Endothelial cell of umbilical vein (primary cell): ENCODE data around the gene LCMT2.

Experiments used
- CTCF ChIP-seq, 2 donors: IDR thresholded peaks; 1 replicate in 1 of 2; 2 replicates in 1 of 2; pipeline ENCODE4 v1.5.1; 2011; ENCODE audit warnings: low read length in 2 of 2, mild to moderate bottlenecking in 2 of 2, moderate library complexity in 2 of 2, control low read depth in 1 of 2, inconsistent platforms in 1 of 2, low read depth in 1 of 2; ENCODE audit not compliant: insufficient read depth in 1 of 2; ENCODE audit errors: extremely low read depth in 1 of 2
- EZH2 ChIP-seq: IDR thresholded peaks from 2 replicates; pipeline ENCODE4 v1.6.1; 2012; ENCODE audit warnings: borderline replicate concordance, low read depth, mild to moderate bottlenecking, moderate library complexity, low read length, inconsistent platforms; ENCODE audit not compliant: severe bottlenecking
- FOS ChIP-seq: IDR thresholded peaks from 2 replicates; pipeline ENCODE4 v1.6.1; 2011; ENCODE audit warnings: mild to moderate bottlenecking, low read length, moderate library complexity, borderline replicate concordance; ENCODE audit not compliant: insufficient read depth
- GATA2 ChIP-seq: IDR thresholded peaks from 2 replicates; pipeline ENCODE4 v1.7.0; 2011; ENCODE audit warnings: low read depth, mild to moderate bottlenecking, moderate library complexity, mixed read lengths, low read length; ENCODE audit not compliant: insufficient read length, insufficient read depth
- JUN ChIP-seq: IDR thresholded peaks from 2 replicates; pipeline ENCODE4 v1.6.1; 2011; ENCODE audit warnings: borderline replicate concordance, low read depth; ENCODE audit not compliant: insufficient read length, insufficient read depth
- MAX ChIP-seq: IDR thresholded peaks from 2 replicates; pipeline ENCODE4 v1.6.1; 2011; ENCODE audit not compliant: insufficient read depth, insufficient read length
- MYC ChIP-seq: IDR thresholded peaks from one replicate; pipeline ENCODE4 v1.6.1; 2011; ENCODE audit warnings: mild to moderate bottlenecking, low read depth, low read length
- POLR2A ChIP-seq: IDR thresholded peaks from 2 replicates; pipeline ENCODE4 v1.6.1; 2012; ENCODE audit warnings: low read depth, mild to moderate bottlenecking, control low read depth, low read length
- POLR2AphosphoS5 ChIP-seq: IDR thresholded peaks from 2 replicates; pipeline ENCODE4 v1.6.1; 2012; ENCODE audit warnings: low read depth, mild to moderate bottlenecking, control low read depth, low read length, moderate library complexity; ENCODE audit not compliant: insufficient read depth

DNA sequence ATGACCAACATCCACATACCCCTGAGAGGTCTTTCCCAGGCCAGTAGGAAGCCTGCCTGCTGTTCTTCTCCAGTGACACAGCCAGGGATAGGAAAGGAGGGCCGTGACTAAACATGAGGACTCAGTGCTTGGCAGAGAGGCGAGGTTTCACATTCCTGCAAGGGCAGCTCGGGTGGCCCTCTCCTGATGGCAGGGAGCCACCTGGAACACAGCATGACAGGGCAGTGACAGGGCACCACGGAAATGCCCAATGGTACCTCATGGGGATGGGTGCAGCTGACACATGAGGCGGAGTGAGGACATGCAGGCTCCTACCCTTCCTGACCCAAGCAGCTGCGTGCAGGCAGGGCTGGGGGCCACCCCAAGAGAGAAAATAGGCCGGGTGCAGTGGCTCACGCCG, 56.2 kb downstream of the LCMT2 start:
- TF ChIP-seq CTCF (IDR thresholded peaks at IDR 0.05; ENCODE audit: extremely low read depth in 1 of 2, insufficient read depth in 1 of 2, low read depth in 1 of 2, low read length in 2 of 2) (no peak), POLR2A (no peak), POLR2AphosphoS5 (no peak), JUN (no peak), FOS (no peak), MAX (no peak), EZH2 (no peak), MYC (no peak), GATA2 (no peak)
